ENCODE measurements around the gene USP7.
A peak's percentile ranks its signal among the peaks of the same experiment; 100 is the strongest.
"Not testable (repeated sequence)": the region's sequence is repeated elsewhere in the genome, so short reads cannot be mapped to it uniquely, and the experiment has no call there.

USP7 gene

GRCh38 chr16:8872967-8873865, 90.5 kb downstream of the USP7 start:
- DNase-seq, result no peak

GRCh38 chr16:8872071-8872470, 91.6 kb downstream of the USP7 start:
- no peak for DNase-seq

- not testable (repeated sequence) for DNase-seq
Observed at GRCh38 chr16:8869988-8870241, 93.8 kb downstream of the USP7 start.

GRCh38 chr16:8869212-8869987, 94.3 kb downstream of the USP7 start:
- DNase-seq, result no peak

- DNase-seq, result peak; percentile 81 to 93
Observed at GRCh38 chr16:8868416-8869211, 95.1 kb downstream of the USP7 start, which contains the start of gene CARHSP1. CARHSP1 (minus strand) TSS chr16:8869006; CDS start chr16:8859328, 9,678 bp downstream.

- DNase-seq, result no peak
Observed at GRCh38 chr16:8867932-8868415, 95.7 kb downstream of the USP7 start.

- DNase-seq, result peak in 1 of 2 experiments; percentile 48
Observed at GRCh38 chr16:8867216-8867931, 96.3 kb downstream of the USP7 start.

- DNase-seq, result no peak
Observed at GRCh38 chr16:8866884-8867215, 96.9 kb downstream of the USP7 start.

GRCh38 chr16:8866118-8866883, 97.4 kb downstream of the USP7 start:
- no peak for DNase-seq

GRCh38 chr16:8865145-8865882, 98.4 kb downstream of the USP7 start:
- DNase-seq, result no peak

GRCh38 chr16:8864480-8865110, 99.1 kb downstream of the USP7 start:
- no peak for DNase-seq

- DNase-seq, result no peak
Observed at GRCh38 chr16:8863594-8864424, 99.9 kb downstream of the USP7 start.

GRCh38 chr16:8862309-8863130, 101.2 kb downstream of the USP7 start:
- DNase-seq, result no peak

GRCh38 chr16:8861563-8862308, 102.0 kb downstream of the USP7 start:
- DNase-seq, result no peak

GRCh38 chr16:8859913-8860881, 103.5 kb downstream of the USP7 start:
- DNase-seq, result no peak

Data from NCI-H446 (cell line).